Measurements from ENCODE around the gene SHH. TPM values are rescaled to one million over a fixed set of nuclear protein-coding genes. Genes with fewer than 3 reads are reported as not detected.

The SHH gene
- total and polyA plus RNA-seq, 3 experiments from 2014 or later, result not detected

GRCh38 chr7:155769701-155770100 is 42.6 kb downstream of the SHH start:
- no peaks in the 10 kb centered on the region for H3K9me3 Mint-ChIP-seq
- H3K36me3 Mint-ChIP-seq, result peaks cover 0 to 96% (median 13%) of the 10 kb centered on the region in 3 donors
- Histone ChIP-seq H3K36me3 (ENCODE audit: insufficient read depth, low read length) (peaks cover 82% of the 10 kb centered on the region), H3K4me1 (ENCODE audit: insufficient read depth, low read length) (peaks cover 3% of the 10 kb centered on the region), H3K4me3 (ENCODE audit: low read length) (no peak overlapping the region), H3K9me3 (ENCODE audit: low read length) (no peaks in the 10 kb centered on the region), H3K27me3 (ENCODE audit: insufficient read depth, low read length, poor library complexity, severe bottlenecking) (no peaks in the 10 kb centered on the region), H3K27ac (ENCODE audit: low read depth, low read length) (no peak overlapping the region)
- POLR2A ChIA-PET, result interaction anchor here (0.6 kb wide), 1 partner anchor 125 kb away, joined by 4 read pairs; the partner anchor contains the start of gene RBM33
- no peak for DNase-seq
- H3K27ac Mint-ChIP-seq, result peak overlapping the region in 3 of 8 donors; percentile 27 to 93 (median 64)
- H3K27me3 Mint-ChIP-seq, result no peaks in the 10 kb centered on the region
- CTCF ChIA-PET, result interaction anchor here (6.5 kb wide), 1 partner anchor 172 kb away, joined by 88 read pairs; no protein-coding TSS in a partner anchor
- no peak overlapping the region for H3K4me3 Mint-ChIP-seq
- H3K4me1 Mint-ChIP-seq, result peaks cover 9 to 14% (median 9%) of the 10 kb centered on the region in 3 donors

DNA sequence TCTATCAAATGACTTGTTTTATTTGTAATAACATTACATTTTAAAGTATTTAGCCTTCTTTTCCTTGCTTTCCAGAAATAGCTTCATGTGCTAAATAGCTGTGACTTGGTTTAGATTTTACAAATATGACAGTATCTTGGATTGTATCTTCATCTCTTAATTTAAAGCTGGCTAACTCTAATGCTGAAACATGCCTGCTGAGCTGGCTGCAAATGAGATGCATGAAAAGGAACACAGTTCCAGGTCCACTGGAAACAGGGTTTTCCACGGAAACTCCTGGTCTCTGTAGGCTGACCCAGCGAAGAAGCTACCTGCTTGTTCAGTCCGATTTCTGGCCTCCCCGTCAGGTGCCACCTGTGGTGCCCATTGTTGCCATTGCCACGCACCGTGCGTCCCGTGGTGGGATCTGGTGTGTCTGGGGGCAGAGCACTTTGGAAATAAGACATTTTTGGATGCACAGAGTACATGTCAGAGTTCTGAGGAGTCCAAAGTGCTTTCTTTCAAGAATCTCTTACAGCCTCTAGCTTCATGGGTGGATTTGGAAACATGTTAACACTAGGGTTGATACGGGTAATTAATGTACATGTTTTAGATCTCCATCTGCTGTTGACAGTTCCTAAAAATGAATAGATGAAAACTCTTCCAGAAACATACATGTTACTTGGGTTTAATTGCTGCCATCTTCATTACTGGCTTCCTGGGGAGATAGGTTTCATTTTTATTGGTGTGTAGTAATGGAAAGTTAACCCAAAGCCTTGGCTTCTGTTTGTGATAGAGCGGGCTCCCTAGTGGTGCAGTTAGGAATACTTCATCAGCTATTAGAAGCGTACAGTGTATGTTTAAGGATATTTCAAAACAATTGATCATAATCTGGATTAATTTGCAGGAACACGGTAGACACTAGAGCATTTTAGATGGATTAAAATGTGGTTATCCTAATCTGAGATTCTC is 45.0 kb downstream of the SHH start:
- H3K27me3 Mint-ChIP-seq, result no peaks in the 10 kb centered on the region
- no peaks in the 10 kb centered on the region for H3K9me3 Mint-ChIP-seq
- CTCF ChIA-PET, result interaction anchor here (0.5 to 6.5 kb wide), 14 partner anchors 9 to 464 kb away, joined by 3 to 88 read pairs (median 4); no protein-coding TSS in a partner anchor
- H3K27ac Mint-ChIP-seq, result peak overlapping the region in 1 of 8 donors; percentile 2
- Histone ChIP-seq H3K27ac (ENCODE audit: low read depth, low read length) (no peak overlapping the region), H3K4me1 (ENCODE audit: insufficient read depth, low read length) (peaks cover 28% of the 10 kb centered on the region), H3K4me3 (ENCODE audit: low read length) (no peak overlapping the region), H3K9me3 (ENCODE audit: low read length) (no peaks in the 10 kb centered on the region), H3K36me3 (ENCODE audit: insufficient read depth, low read length) (peaks cover 71% of the 10 kb centered on the region), H3K27me3 (ENCODE audit: insufficient read depth, low read length, poor library complexity, severe bottlenecking) (no peaks in the 10 kb centered on the region)
- peaks cover 33 to 39% (median 34%) of the 10 kb centered on the region in 3 donors for H3K4me1 Mint-ChIP-seq
- DNase-seq, result no peak
- peak overlapping the region in 1 of 7 donors; percentile 61 for H3K4me3 Mint-ChIP-seq
- POLR2A ChIA-PET, result no interaction called here
- peaks cover 0 to 81% (median 15%) of the 10 kb centered on the region in 3 donors for H3K36me3 Mint-ChIP-seq

- H3K27ac Mint-ChIP-seq, result peak overlapping the region in 1 of 8 donors; percentile 38
- ChIA-PET POLR2A (no interaction called here), CTCF (interaction anchor here (0.9 to 6.5 kb wide), 7 partner anchors 9 to 839 kb away, joined by 3 to 88 read pairs (median 6); no protein-coding TSS in a partner anchor)
- Histone ChIP-seq H3K4me1 (ENCODE audit: insufficient read depth, low read length) (peaks cover 30% of the 10 kb centered on the region), H3K27ac (ENCODE audit: low read depth, low read length) (no peak overlapping the region), H3K9me3 (ENCODE audit: low read length) (no peaks in the 10 kb centered on the region), H3K4me3 (ENCODE audit: low read length) (no peak overlapping the region), H3K36me3 (ENCODE audit: insufficient read depth, low read length) (peaks cover 65% of the 10 kb centered on the region), H3K27me3 (ENCODE audit: insufficient read depth, low read length, poor library complexity, severe bottlenecking) (no peaks in the 10 kb centered on the region)
- no peaks in the 10 kb centered on the region for H3K27me3 Mint-ChIP-seq
- no peak for DNase-seq
- no peaks in the 10 kb centered on the region for H3K9me3 Mint-ChIP-seq
- H3K36me3 Mint-ChIP-seq, result peaks cover 0 to 79% (median 15%) of the 10 kb centered on the region in 3 donors
- H3K4me1 Mint-ChIP-seq, result peaks cover 40 to 47% (median 42%) of the 10 kb centered on the region in 3 donors
- H3K4me3 Mint-ChIP-seq, result no peak overlapping the region
These were observed 45.9 kb downstream of the SHH start for GRCh38 chr7:155766386-155766785.

DNA sequence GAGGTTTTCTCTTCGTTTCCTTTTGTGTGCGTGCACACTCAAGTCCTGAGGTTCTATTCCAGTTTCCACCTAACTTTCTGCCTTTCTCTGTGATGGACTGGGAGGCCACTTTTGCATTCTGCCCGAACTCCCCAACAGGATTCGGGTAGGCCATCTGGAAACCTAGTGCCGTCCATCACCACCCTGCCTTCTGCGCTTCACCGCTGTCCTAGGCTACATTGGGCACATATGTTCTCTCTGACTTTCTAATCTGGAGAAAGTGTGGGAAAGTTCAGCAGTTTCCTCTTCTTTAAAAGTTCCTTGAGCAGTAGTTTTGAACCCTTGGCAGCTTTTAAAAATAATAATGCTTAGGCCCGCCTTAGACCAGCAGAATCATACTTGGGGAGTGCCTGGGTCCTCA is 46.8 kb downstream of the SHH start:
- no peak for DNase-seq
- peaks cover 30% of the 10 kb centered on the region for H3K4me1 ChIP-seq (ENCODE audit: insufficient read depth, low read length)
- Mint-ChIP-seq H3K27me3 (peaks cover 0 to 1% of the 10 kb centered on the region in 2 donors), H3K27ac (peak overlapping the region in 3 of 8 donors; percentile 8 to 74 (median 66)), H3K9me3 (no peaks in the 10 kb centered on the region), H3K4me3 (no peak overlapping the region), H3K4me1 (peaks cover 43 to 55% (median 51%) of the 10 kb centered on the region in 3 donors), H3K36me3 (peaks cover 0 to 74% (median 15%) of the 10 kb centered on the region in 3 donors)
- no peak overlapping the region for H3K4me3 ChIP-seq (ENCODE audit: low read length)
- ChIA-PET POLR2A (no interaction called here), CTCF (interaction anchor here (0.9 to 6.5 kb wide), 5 partner anchors 8 to 838 kb away, joined by 3 to 88 read pairs (median 9); no protein-coding TSS in a partner anchor)
- H3K27me3 ChIP-seq (ENCODE audit: insufficient read depth, low read length, poor library complexity, severe bottlenecking), result no peaks in the 10 kb centered on the region
- H3K36me3 ChIP-seq (ENCODE audit: insufficient read depth, low read length), result peaks cover 56% of the 10 kb centered on the region
- no peaks in the 10 kb centered on the region for H3K9me3 ChIP-seq (ENCODE audit: low read length)
- no peak overlapping the region for H3K27ac ChIP-seq (ENCODE audit: low read depth, low read length)

DNA sequence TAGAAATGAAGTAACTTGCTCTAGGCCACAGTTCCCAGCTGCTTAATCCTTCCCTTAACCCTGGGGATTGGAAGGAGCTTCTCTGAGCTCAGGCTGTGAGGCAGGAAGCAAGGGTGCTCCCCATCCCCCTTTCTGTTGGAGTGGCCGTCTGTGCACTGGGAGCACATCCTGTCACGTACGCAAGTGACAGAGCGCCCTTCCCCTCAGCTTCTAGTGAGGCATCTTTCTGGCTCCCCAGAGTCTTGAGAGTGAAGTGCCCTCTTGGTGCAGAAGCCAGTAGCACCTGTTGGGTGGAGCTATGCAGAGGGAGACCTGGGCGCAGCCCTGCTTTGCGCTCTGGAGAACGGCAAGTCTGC is 47.8 kb downstream of the SHH start:
- Histone ChIP-seq H3K9me3 (ENCODE audit: low read length) (no peaks in the 10 kb centered on the region), H3K27me3 (ENCODE audit: insufficient read depth, low read length, poor library complexity, severe bottlenecking) (no peaks in the 10 kb centered on the region), H3K36me3 (ENCODE audit: insufficient read depth, low read length) (peaks cover 46% of the 10 kb centered on the region), H3K4me1 (ENCODE audit: insufficient read depth, low read length) (peaks cover 30% of the 10 kb centered on the region), H3K4me3 (ENCODE audit: low read length) (no peak overlapping the region), H3K27ac (ENCODE audit: low read depth, low read length) (peak overlapping the region; percentile 60)
- Mint-ChIP-seq H3K27me3 (peaks cover 0 to 1% of the 10 kb centered on the region in 2 donors), H3K4me3 (peak overlapping the region; percentile 49 to 92 (median 79)), H3K27ac (peak overlapping the region; percentile 86 to 96 (median 93)), H3K36me3 (peaks cover 0 to 72% (median 11%) of the 10 kb centered on the region in 3 donors), H3K4me1 (peaks cover 48 to 65% (median 59%) of the 10 kb centered on the region in 3 donors), H3K9me3 (no peaks in the 10 kb centered on the region)
- ChIA-PET CTCF (interaction anchor here (1.8 kb wide), 1 partner anchor 166 kb away, joined by 9 read pairs; no protein-coding TSS in a partner anchor), POLR2A (no interaction called here)
- DNase-seq, result peak in 4 of 5 donors; percentile 11 to 51 (median 41)

DNA sequence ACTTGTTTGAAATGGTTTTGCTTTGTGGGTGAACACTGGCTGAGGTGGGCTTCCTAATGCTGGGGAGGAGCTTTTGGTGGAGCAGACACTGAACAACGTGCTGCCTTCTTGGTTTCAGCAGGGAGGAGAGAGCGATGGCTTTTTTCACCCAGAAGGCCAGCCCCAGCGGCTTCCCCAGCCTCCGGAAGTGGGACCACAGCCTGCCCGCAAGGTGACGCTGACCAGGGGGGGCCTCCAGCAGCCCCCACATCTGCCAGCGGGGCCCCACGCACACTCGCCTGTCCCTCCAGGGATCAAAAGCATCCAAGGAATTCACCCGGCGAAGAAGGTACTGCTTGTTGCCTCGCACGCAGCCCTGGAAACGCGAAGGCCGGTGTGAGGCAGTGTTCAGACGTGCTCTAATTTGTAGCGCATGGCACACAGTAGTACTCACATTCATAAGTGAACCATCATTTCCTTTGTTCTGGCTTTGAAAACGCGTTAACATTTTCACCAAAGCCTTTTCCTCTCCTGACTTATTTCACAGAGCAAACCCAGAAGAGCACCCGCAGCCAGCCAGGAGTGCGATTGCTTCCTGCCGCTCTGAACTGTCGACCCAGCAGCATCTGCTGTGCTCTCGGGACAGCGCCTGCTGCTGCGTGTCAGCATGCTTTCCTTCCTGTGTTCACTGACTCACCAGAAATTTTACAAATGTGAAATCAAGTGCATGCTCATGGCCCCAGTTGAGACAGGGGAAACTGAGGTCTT is 48.4 kb downstream of the SHH start:
- Mint-ChIP-seq H3K27ac (peak overlapping the region; percentile 86 to 96 (median 93)), H3K4me1 (peaks cover 49 to 67% (median 59%) of the 10 kb centered on the region in 3 donors), H3K27me3 (peaks cover 0 to 1% of the 10 kb centered on the region in 2 donors), H3K4me3 (peak overlapping the region; percentile 49 to 92 (median 79)), H3K36me3 (peaks cover 0 to 70% (median 12%) of the 10 kb centered on the region in 3 donors), H3K9me3 (no peaks in the 10 kb centered on the region)
- POLR2A ChIA-PET, result no interaction called here
- Histone ChIP-seq H3K9me3 (ENCODE audit: low read length) (no peaks in the 10 kb centered on the region), H3K4me1 (ENCODE audit: insufficient read depth, low read length) (peaks cover 30% of the 10 kb centered on the region), H3K4me3 (ENCODE audit: low read length) (peak overlapping the region; percentile 6), H3K27me3 (ENCODE audit: insufficient read depth, low read length, poor library complexity, severe bottlenecking) (no peaks in the 10 kb centered on the region), H3K36me3 (ENCODE audit: insufficient read depth, low read length) (peaks cover 40% of the 10 kb centered on the region), H3K27ac (ENCODE audit: low read depth, low read length) (peak overlapping the region; percentile 60)
- peak; percentile 42 to 65 (median 55) for DNase-seq
- CTCF ChIA-PET, result interaction anchor here (1.3 to 1.8 kb wide), 2 partner anchors 165 to 167 kb away, joined by 3 to 9 read pairs; no protein-coding TSS in a partner anchor

- Histone ChIP-seq H3K9me3 (ENCODE audit: low read length) (no peaks in the 10 kb centered on the region), H3K4me3 (ENCODE audit: low read length) (peak overlapping the region; percentile 6), H3K27me3 (ENCODE audit: insufficient read depth, low read length, poor library complexity, severe bottlenecking) (no peaks in the 10 kb centered on the region), H3K4me1 (ENCODE audit: insufficient read depth, low read length) (peaks cover 30% of the 10 kb centered on the region), H3K27ac (ENCODE audit: low read depth, low read length) (no peak overlapping the region), H3K36me3 (ENCODE audit: insufficient read depth, low read length) (peaks cover 36% of the 10 kb centered on the region)
- peaks cover 0 to 70% (median 11%) of the 10 kb centered on the region in 3 donors for H3K36me3 Mint-ChIP-seq
- H3K27ac Mint-ChIP-seq, result peak overlapping the region; percentile 86 to 96 (median 93)
- H3K4me3 Mint-ChIP-seq, result peak overlapping the region in 6 of 7 donors; percentile 59 to 92 (median 80)
- ChIA-PET POLR2A (no interaction called here), CTCF (interaction anchor here (1.3 to 2.1 kb wide), 4 partner anchors 11 to 166 kb away, joined by 3 to 9 read pairs (median 4); no protein-coding TSS in a partner anchor)
- peaks cover 49 to 70% (median 56%) of the 10 kb centered on the region in 3 donors for H3K4me1 Mint-ChIP-seq
- no peaks in the 10 kb centered on the region for H3K9me3 Mint-ChIP-seq
- DNase-seq, result no peak
- peaks cover 0 to 1% of the 10 kb centered on the region in 2 donors for H3K27me3 Mint-ChIP-seq
These were observed 49.1 kb downstream of the SHH start for GRCh38 chr7:155763122-155763521.
